GM21717 (cell line): ENCODE measurements around the gene SAA4.
A peak's percentile ranks its signal among the peaks of the same experiment; 100 is the strongest.
"Not testable (repeated sequence)": the region's sequence is repeated elsewhere in the genome, so short reads cannot be mapped to it uniquely, and the experiment has no call there.

Experiments used
- ATAC-seq: cut with Tn5 transposase; IDR thresholded peaks from one replicate; pipeline ENCODE4 v1.9.1; 2021; ENCODE audit warnings: mild to moderate bottlenecking, moderate library complexity; ENCODE audit not compliant: unreplicated experiment

Gene SAA4, protein sequence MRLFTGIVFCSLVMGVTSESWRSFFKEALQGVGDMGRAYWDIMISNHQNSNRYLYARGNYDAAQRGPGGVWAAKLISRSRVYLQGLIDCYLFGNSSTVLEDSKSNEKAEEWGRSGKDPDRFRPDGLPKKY

DNA sequence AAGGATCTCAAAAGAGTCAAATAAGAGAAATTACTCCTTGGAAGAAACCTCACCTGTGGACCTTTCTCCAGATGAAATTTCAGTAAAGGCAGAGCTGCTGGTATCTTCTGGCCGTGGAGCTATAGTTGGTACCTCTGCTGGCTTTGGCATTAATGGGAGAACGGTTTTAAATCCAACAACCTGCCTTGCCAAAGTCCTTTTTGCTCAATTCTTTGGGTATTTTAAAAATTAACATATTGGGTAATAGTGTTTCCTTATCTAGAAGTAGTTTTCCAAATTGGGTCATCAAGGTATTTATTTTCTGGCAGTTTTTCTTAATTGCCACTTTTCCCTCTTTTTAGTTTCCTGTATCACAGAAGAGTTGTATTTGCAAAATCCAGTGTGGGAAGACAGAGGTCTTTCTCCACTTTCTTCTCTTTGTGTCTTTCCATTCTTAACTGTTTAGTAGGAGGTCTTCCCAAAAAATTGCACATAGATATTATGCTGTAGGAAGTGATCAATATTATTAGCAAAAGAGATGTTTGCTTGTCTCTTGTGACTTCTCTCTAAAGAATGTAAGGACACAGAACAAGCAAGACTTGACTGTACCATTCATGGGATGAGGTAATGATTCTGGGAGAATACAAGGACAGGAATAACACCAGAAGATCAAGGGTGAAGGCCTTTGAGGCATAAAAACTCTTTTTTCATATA, at the start of gene SAA4:
Gene SAA4 (minus strand): TSS at position 139 of the 693 bp plus-strand sequence. CDS start 876 bp downstream, outside the sequence.
- no peak for ATAC-seq

DNA sequence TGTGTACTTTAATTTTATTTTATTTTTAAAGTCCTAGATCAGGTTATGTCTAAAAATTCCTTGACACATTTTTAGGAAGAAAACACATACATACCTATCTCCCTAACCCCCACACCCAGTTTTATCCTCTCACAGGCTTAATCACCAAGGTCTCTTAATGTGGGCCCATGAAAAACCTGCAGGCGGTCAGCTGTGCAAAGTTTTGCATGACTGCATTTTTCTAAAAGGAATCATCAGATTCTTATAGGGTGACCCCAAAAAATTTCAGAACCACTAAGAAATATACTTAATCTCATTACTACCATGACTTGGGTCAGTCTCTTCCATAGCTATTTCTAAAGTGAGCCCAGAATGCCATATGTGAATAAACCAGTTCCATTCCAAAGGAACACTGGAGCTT, 49.2 kb upstream of the SAA4 start:
- no peak for ATAC-seq

DNA sequence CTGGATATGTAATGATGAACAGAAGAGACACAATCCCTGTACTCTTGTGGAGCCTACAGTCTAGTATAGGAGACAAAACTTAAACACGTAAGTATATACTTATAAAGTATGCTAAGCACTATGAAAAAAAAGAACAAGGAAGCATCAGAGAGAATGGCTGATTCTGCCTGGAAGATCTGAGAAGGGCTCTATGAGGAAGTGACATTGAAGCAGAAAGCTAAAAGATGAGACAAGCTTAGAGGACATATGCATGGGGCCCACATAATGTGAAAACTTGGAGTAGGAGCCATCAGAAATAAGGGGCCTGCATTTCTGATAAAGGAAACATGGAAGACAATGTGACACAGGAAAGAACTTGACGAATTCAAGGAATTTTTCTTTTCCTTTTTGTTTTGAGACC, 46.0 kb upstream of the SAA4 start:
- no peak for ATAC-seq

DNA sequence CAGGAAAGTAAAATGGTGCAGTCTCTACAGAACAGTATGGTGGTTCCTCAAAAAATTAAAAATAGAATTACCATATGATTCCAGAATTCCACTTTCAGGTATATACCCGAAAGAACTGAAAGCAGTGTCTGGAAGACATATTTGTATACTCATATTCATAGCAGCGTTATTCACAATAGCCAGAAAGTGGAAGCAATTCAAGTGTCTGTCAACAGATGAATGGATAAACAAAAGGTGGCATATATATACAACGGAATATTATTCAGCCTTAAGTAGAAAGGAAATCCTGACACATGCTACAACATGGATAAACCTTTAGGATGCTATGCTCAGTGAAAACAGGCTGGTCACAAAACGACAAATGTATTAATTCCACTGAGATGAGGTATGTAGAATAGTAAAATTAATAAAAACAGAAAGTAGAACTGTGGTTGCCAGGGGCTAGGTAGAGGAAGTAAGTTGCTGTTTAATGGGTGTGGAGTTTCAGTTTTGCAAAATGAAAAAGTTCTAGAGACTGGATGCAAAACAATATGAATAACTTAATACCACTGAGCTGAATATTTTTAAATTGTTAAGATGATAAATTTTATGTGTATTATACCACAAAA, 43.9 kb upstream of the SAA4 start:
- peak; percentile 79 for ATAC-seq

DNA sequence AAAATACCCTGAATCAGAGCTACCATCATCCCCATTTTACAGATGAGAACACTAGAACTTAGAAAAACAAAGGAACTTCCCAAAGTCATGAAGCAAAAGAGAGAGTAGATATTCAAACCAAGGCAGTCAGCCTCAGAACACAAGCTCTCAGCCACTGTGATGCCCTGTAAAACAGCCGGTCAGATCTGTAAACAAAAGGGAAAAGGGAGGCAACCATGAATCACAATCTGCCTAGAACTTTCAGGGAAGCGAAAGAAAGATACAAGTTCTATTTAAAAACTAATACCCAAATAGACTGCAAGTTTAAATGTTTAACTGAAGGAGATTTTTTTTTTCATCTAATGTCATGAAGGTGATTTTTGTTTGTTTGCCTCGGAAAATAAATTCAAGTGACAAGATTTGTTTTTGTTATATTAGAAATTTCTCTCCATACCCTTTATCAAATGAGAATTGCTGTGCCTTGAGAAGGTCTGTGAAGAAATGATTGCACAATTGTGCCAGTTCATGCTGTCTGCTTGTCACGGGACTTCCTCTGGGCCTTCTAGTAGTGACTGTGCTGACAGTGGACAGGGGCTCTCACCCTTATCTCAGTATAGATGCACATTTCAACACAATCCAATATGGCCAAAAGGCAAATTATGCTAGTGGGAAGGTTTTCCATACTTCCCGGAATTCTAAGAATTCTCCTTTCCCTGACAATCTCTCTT, 41.1 kb upstream of the SAA4 start:
- ATAC-seq: no peak

DNA sequence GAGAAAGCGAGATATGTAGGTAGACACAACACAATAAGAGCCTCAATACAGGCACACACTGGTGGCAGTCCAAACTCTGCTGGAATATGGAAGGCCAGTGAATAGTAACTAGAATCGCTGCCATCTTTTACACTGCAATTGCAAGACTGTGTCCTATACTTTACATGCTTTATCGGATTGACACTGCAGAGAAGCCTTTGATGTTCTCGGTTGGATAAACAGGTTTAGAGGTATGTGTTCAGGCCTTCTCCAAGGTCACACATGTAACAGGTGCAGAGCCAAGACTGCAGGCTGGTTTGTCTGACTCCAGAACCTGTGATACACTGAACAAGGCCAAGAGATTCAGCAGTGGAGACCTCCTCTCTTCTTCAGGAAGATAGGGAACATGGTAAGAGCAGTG, 34.6 kb upstream of the SAA4 start:
- no peak for ATAC-seq

DNA sequence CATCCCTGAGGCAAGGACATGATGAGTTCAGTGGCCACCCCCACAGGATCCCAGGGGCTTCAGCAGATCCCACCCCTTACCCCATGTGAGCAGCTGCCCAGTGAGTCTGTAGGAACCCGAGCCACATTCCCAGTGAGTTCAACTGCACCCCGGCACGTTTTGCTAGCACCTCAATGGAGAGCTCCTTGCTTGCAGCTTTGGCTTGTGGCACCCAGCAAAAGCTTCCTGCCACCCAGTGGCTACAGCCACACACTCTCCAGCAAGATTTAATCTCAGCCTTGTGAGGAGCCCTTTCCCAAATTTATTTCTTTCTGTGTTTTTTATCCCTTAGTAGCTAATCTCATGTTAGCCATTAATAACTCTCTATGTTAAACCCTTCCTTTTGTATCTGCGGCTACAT, 33.5 kb upstream of the SAA4 start:
- no peak for ATAC-seq

DNA sequence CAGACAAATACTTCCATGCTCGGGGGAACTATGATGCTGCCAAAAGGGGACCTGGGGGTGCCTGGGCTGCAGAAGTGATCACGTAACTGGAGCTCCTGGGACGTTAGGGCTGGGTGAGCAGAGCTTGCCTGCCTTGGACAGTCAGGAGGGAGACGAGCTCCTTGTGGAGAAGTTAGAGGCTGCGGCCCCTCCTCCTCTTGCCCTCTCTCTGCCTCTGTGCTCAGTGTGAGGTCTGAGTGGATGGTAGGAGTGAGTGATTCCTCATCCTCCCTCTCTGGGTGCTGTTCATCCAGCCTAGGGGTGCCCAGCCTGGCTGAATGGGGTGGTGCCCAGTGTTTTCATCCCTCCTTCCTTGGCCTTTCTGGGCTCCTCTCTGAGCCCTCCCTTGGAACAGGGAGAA, 32.6 kb upstream of the SAA4 start:
- ATAC-seq: not testable (repeated sequence)

DNA sequence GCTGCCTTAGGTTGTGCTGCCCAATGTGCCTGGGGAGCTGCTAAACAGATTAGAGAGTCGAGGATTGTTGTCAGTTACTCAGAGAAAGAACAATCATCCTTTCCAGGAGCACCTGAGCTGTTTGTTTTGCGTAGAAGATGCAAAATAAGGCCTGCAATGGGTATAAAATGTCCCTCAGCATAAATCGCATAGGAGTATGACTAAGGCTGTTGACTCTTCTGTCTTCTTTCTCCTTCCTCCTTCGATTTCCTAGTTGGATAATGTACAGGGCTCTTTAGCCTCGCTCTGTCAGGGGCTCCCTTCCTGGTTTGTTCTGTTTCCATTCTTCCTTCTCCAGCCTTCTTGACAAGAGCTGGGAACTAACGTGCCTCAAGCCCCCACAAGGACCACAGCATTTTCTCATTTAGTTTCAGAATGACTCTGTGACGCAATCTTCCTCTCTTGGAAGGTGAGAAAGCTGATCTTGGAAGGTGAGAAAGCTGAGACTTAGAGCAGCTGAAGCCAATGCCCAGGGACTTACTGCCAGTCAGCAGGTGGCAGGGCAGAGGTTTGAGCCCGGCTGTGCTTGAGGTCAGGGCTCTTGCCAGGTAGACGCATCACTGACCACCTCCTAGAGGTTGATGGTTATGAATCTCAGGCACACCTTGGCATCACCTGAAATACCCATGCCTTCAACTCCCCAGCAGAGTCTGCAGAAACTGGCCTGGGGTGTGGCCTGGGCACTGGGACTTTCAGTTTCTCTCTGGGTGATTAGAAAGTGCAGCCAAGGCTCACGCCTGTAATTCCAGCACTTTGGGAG, 30.9 kb upstream of the SAA4 start:
- ATAC-seq: peak; percentile 65

DNA sequence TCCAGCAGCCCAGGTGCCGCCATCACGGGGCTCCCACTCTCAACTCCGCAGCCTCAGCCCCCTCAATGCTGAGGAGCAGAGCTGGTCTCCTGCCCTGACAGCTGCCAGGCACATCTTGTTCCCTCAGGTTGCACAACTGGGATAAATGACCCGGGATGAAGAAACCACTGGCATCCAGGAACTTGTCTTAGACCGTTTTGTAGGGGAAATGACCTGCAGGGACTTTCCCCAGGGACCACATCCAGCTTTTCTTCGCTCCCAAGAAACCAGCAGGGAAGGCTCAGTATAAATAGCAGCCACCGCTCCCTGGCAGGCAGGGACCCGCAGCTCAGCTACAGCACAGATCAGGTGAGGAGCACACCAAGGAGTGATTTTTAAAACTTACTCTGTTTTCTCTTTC, 29.3 kb upstream of the SAA4 start, which contains the start of gene SAA1:
Gene SAA1 (plus strand): TSS at position 316 of the 400 bp plus-strand sequence. CDS start 624 bp downstream, outside the sequence.
- ATAC-seq: no peak

DNA sequence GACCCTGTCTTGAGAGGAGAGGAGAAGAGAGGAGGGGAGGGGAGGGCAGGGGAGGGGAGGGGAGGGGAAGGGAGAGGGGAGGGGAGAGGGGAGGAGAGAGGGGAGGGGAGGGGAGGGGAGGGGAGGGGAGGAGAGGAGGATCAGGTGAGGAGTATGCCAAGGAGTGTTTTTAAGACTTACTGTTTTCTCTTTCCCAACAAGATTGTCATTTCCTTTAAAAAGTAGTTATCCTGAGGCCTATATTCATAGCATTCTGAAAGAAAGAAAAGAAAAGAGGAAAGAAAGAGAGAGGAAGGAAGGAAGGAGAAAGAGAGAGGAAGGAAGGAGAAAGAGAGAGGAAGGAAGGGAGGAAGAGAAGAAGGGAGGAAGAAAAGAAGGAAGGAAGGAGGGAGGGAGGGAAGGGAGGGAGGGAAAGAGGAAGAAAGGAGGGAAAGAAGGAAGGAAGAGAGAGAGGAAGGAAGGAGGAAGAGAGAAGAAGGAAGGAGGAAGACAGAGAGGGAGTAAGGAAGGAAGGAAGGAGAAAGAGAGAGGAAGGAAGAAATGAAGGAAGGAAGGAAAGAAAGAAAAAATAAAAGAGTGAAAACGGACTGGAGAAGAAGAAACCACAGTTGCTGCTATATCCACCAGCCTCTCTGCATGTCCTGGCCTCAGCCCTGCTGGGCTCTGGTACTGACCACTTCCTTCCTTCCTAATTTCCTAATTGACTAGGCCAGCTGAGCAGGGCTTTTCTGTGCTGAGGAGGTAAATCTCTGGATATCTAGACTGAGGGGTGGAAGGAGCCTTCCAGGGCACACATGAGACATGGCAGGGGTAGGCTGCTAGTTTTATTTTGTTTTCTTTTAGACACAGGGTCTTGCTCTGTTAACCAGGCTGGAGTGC, 28.3 kb upstream of the SAA4 start:
- ATAC-seq: no peak

DNA sequence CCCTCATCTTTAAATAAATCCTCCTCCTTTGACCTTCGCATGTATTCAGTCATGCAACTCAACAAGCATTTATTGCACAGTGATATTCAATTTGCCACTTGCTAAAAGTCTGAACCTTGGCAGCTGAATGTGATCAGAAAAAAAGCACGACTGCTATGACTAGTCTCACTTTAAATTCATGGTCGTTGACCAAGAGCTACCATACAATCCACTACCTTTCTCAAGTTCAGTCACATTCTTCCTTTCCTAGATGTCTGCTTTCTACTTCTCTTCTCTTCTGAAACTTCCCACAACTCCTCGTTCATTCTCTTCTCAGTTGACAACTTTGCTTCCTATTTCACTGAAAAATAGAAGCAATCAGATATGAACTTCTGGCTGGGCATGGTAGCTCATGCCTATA, 27.4 kb upstream of the SAA4 start:
- peak; percentile 41 for ATAC-seq

DNA sequence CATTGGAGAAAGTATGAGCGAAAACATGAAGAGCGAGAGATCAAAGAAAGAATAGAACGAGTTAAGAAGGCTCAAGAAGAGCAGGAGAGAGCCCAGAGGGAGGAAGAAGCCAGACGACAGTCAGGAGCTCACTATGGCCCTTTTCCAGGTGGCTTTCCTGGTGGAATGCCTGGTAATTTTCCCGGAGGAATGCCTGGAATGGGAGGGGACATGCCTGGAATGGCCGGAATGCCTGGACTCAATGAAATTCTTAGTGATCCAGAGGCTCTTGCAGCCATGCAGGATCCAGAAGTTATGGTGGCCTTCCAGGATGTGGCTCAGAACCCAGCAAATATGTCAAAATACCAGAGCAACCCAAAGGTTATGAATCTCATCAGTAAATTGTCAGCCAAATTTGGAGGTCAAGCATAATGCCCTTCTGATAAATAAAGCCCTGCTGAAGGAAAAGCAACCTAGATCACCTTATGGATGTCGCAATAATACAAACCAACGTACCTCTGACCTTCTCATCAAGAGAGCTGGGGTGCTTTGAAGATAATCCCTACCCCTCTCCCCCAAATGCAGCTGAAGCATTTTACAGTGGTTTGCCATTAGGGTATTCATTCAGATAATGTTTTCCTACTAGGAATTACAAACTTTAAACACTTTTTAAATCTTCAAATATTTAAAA, 26.2 kb upstream of the SAA4 start:
- ATAC-seq: not testable (repeated sequence)

DNA sequence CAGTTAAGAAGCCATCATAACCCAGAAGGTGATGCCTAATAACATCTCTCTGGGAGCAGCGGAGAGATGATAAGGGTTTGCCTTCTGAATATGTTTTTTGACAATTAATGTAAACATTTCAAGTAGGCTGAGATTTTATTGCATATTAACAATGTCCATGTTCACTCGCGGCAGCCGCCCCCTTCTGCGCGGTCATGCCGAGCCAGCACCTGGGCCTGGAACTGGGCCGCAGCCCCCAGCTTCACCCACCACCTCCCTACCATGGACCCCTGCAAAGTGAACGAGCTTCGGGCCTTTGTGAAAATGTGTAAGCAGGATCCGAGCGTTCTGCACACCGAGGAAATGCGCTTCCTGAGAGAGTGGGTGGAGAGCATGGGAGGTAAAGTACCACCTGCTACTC, 25.1 kb upstream of the SAA4 start:
- no peak for ATAC-seq

DNA sequence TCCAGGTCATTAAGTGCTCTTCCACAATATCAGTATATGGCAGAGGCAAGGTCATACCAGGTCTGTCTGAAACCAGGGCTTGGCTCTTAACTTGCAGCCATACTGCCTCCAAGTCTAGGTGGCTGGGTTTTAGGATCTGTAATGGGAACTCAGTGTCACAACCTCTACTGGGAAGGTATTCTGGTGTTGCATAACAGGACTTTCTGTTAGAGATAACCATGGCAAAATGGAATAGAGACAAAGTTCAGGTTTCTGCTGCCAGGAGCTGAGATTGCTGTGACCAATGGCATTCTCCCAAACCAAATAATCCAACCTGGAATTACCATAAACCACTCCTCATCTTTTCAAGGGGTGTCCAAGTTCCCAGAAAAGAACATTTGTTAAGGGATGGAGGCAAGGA, 22.7 kb upstream of the SAA4 start:
- ATAC-seq: no peak

DNA sequence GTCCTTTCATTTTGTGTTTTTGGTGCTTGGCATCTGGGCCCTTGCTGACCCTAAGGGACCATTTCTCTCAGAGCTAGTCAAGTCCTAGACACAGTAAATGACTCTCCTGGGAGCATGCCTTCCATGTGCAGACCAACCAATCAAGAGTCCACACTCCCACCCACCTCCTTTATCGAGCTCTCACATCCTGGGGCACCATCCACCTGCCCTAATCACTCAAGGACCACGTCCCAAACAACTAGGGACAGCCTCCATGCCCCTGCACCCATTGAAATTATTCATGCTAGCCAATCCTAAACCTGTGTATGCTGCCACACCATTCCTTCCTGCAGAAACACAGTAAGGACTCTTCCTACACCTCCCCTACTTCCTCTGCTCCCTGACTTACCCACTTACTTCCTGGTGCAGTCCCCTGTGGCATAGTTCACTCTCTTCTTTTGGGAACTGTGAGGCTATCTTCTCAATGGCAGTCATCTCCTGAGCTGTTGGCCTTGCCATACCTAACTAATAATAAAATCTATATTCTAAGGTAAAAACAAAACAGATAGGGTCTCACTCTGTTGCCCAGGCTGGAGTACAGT, 18.3 kb upstream of the SAA4 start:
- ATAC-seq: no peak

DNA sequence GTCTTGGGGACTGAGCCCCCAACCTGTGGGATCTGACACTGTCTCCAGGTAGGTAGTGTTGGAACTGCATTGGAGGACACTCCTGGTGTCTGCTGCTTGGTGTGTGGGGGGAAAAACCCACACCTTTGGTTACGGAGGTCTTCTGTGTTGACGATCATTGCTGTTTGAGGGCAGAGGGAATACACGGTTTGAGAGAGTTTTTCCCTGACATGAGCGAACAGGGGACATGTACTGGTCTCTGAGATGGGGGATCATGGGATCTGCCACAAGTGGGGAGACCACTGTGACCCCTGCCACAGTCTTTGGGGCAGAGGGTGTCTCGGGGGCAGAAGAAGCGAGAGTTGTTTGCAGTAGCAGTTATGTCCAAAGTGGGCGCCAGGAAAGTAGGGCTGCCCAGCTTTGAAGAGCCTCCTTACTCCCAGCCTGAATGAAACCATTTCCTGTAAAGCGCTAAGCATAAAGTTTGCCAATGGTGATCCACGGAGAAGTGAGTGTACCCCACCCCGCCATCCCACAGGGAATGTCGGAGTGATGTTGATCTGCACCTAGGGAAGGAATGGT, 17.3 kb upstream of the SAA4 start:
- no peak for ATAC-seq

DNA sequence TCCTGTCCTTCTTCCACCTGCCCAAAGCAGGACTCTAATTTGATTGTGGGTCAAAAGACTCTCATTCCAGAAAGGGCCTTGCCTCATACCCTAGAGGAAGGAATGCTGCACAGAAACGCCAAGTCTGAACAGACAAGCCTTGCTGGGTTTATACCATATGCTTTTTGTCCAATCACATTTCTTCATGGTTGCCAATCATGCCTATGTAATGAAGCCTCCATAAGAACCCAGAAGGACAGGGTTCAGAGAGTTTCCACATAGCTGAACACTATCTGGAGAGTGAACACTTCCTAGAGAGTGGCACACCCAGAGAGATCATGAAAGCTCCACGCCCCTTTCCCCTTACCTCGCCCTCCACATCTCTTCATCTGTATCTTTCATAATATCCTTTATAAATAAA, 16.6 kb upstream of the SAA4 start:
- ATAC-seq: no peak

DNA sequence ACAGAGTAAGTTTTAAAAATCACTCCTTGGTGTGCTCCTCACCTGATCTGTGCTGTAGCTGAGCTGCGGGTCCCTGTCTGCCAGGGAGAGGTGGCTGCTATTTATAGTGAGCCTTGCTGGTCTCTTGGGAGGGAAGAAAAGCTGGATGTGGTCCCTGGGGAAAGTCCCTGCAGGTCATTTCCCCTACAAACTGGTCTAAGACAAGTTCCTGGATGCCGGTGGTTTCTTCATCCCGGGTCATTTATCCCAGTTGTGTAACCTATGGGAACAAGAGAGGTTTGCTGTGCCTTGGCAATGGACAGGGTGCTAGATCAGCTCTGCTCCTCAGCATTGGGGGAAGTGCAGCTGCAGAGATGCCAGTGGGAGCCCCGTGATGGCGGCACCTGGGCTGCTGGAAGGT, 12.0 kb upstream of the SAA4 start, which contains the start of gene SAA2:
Gene SAA2 (minus strand): TSS at position 108 of the 400 bp plus-strand sequence. CDS start 657 bp downstream, outside the sequence.
- ATAC-seq: no peak
